ENCODE measurements around the gene FBXO34.
A peak's percentile ranks its signal among the peaks of the same experiment; 100 is the strongest.

FBXO34 gene, protein sequence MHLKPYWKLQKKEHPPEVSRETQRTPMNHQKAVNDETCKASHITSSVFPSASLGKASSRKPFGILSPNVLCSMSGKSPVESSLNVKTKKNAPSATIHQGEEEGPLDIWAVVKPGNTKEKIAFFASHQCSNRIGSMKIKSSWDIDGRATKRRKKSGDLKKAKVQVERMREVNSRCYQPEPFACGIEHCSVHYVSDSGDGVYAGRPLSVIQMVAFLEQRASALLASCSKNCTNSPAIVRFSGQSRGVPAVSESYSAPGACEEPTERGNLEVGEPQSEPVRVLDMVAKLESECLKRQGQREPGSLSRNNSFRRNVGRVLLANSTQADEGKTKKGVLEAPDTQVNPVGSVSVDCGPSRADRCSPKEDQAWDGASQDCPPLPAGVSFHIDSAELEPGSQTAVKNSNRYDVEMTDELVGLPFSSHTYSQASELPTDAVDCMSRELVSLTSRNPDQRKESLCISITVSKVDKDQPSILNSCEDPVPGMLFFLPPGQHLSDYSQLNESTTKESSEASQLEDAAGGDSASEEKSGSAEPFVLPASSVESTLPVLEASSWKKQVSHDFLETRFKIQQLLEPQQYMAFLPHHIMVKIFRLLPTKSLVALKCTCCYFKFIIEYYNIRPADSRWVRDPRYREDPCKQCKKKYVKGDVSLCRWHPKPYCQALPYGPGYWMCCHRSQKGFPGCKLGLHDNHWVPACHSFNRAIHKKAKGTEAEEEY

DNA sequence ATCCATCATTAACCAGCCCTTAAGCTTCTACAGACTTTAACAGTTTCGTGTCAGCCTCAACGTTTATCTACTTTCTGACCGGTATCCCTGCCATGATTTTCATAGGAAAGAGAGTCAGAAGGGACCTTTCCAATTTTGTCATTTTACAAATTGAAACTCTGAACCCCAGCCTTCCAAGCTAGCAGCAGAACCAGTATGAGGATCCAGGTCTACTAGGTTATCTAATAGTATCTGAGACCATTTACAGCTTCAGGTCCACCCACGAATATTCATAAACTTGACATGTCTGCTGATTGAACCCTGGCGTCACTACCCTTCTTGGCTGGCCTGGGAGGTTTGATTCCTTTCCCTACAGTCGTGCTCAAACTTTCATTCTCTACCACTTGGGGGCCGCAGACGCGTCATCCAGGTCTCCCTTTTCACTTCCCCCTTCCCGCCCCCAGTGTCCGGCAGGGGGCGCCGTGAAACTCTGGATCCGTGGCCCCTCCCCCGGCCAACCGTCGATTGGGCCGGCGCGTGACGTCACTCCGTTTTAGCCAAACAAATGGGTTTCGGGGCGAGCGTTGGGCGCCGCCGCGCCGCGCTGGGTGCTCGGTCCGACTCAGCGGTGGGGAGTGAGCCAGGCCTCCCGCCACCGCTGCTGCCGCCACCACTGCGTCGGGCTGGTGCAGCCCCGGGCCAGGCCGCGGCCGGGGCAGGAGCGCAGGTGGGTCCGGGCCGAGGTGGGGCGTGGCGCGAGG is at the start of gene FBXO34:
FBXO34 (plus strand) TSS at position 590 of the 740 bp plus-strand sequence. CDS start 78,970 bp downstream, outside the sequence.
- peak; percentile 90 for DNase-seq (ENCODE audit: low read depth)
- in situ Hi-C loops (cut with HindIII; ENCODE audit: low sequenced_read_pairs) = no loop called here
- peak within 1 kb of the TSS; percentile 79 for H3K4me3 ChIP-seq (ENCODE audit: low read depth, low read length)
- TF ChIP-seq, protein P1, sequence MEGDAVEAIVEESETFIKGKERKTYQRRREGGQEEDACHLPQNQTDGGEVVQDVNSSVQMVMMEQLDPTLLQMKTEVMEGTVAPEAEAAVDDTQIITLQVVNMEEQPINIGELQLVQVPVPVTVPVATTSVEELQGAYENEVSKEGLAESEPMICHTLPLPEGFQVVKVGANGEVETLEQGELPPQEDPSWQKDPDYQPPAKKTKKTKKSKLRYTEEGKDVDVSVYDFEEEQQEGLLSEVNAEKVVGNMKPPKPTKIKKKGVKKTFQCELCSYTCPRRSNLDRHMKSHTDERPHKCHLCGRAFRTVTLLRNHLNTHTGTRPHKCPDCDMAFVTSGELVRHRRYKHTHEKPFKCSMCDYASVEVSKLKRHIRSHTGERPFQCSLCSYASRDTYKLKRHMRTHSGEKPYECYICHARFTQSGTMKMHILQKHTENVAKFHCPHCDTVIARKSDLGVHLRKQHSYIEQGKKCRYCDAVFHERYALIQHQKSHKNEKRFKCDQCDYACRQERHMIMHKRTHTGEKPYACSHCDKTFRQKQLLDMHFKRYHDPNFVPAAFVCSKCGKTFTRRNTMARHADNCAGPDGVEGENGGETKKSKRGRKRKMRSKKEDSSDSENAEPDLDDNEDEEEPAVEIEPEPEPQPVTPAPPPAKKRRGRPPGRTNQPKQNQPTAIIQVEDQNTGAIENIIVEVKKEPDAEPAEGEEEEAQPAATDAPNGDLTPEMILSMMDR (IDR thresholded peaks at IDR 0.05; ENCODE audit: low read depth, low read length, missing control alignments) = peak; percentile 99

DNA sequence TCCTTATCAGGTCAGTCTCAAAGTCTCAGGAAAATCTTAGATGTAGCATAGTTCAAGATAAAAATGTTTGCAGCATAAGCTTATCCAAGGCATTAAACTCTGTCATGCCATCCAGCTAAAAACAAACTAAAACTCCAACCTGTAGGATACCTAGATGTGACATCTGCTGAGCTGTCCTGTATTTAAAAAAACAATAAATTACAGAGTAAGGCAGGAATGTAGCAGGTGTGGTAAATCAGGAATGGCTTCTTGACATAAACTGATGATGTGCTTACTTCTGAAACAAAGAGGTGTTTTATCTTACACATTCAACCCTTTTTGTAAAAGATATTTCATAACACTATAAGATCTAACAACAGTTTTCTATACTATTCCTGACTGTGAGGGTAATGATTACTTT is 49.3 kb upstream of the FBXO34 start:
- H3K4me3 ChIP-seq (ENCODE audit: low read depth, low read length) = no peak overlapping the region
- DNase-seq (ENCODE audit: low read depth) = no peak
- in situ Hi-C loops (cut with HindIII; ENCODE audit: low sequenced_read_pairs) = no loop called here
- TF ChIP-seq, protein P1 (IDR thresholded peaks at IDR 0.05; ENCODE audit: low read depth, low read length, missing control alignments) = no peak

DNA sequence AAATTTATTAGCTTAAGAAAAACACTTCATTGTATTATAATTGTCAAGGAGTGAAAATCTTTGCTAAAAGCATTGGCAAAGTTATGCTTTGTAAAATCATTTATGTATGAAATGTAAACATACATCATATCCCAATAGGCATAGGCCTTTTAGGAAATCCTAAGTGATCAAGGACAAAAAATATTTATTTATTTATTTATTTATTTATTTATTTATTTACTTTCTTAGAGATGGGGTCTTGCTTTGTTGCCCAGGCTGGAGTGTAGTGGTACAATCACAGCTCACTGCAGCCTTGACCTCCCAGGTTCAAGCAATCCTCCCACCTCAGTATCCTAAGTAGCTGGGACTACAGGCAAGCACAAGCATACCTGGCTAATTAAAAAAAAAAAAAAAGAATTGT is 47.9 kb upstream of the FBXO34 start:
- in situ Hi-C loops (cut with HindIII; ENCODE audit: low sequenced_read_pairs) = no loop called here
- no peak overlapping the region for H3K4me3 ChIP-seq (ENCODE audit: low read depth, low read length)
- DNase-seq (ENCODE audit: low read depth) = no peak
- TF ChIP-seq, protein P1 (IDR thresholded peaks at IDR 0.05; ENCODE audit: low read depth, low read length, missing control alignments) = no peak

DNA sequence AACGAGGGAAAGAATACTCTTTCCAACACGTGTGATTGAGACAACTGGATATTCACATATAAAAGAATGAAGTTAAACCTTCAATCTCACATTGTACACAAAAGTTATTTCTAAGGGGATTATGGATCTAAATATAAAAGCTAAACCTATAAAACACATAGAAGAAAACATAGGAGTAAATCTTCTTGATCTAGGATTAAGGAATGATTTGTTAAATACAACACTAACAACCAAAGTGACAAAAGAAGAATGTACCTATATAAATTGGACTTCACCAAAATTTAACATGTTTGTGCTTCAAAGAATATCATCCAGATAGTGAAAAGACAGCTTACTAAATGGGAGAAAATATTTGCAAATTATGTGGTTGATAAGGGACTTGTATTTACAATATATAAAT is 43.0 kb upstream of the FBXO34 start:
- in situ Hi-C loops (cut with HindIII; ENCODE audit: low sequenced_read_pairs) = no loop called here
- no peak overlapping the region for H3K4me3 ChIP-seq (ENCODE audit: low read depth, low read length)
- TF ChIP-seq, protein P1 (IDR thresholded peaks at IDR 0.05; ENCODE audit: low read depth, low read length, missing control alignments) = no peak
- no peak for DNase-seq (ENCODE audit: low read depth)

DNA sequence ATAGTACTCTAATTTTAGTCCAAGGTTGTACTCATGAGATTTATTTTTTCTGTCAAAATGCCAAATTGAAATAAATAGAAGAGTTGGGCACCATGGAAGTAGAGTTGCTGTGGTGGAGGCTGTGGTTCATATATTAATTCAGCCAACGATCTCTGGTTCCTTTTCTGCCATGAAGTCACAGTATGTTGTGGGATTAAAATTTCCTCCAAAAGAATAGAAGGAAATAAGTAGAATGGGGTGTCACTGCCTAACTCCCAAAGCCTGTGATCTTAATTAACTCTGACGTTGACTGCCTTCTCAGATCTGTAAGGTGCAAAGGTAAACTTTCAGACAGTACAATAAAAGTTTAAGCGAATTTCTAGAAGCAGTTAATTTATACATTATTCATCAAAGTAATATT is 37.6 kb upstream of the FBXO34 start:
- no peak overlapping the region for H3K4me3 ChIP-seq (ENCODE audit: low read depth, low read length)
- no peak for DNase-seq (ENCODE audit: low read depth)
- in situ Hi-C loops (cut with HindIII; ENCODE audit: low sequenced_read_pairs) = no loop called here
- TF ChIP-seq, protein P1 (IDR thresholded peaks at IDR 0.05; ENCODE audit: low read depth, low read length, missing control alignments) = no peak

DNA sequence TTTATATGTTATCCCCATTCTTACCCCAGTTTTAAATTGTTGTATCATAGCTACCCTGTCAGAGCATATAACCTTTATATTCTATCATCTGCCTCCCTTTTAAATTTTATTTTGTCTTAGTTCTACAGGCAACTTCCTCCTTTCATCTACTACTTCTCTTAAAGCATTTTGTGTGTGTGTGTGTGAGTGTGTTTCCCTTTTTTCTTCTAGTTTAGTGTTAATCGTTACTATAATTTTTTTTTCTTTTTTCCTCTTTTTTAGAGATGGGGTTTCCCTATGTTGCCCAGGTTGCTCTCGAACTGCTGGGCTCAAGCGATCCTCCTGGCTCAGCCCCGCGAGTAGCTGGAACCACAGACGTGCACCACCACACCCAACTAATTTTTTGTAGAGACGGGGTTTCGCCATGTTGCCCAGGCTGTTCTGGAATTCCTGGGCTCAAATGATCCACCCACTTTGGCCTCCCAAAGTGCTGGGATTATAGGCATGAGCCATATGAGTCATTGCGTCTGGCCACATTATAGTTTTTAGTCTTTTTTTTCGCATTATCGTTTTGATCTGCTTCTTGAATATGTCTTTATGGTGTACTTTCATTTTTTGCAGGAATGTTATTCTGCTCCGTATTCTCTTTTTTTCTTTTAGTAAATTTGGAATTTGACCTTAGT is 33.1 kb upstream of the FBXO34 start:
- no peak overlapping the region for H3K4me3 ChIP-seq (ENCODE audit: low read depth, low read length)
- no peak for DNase-seq (ENCODE audit: low read depth)
- TF ChIP-seq, protein P1 (IDR thresholded peaks at IDR 0.05; ENCODE audit: low read depth, low read length, missing control alignments) = no peak
- in situ Hi-C loops (cut with HindIII; ENCODE audit: low sequenced_read_pairs) = no loop called here

Data from astrocyte of the cerebellum (primary cell).